Mesenchymal stem cell (in vitro differentiated cells and primary cell): ENCODE measurements around the gene C1orf35. TPM values are rescaled to one million over a fixed set of nuclear protein-coding genes. Genes with fewer than 3 reads are reported as not detected.

Experiments used
- DNase-seq: peaks from one replicate; pipeline ENCODE4 v3.0.0-alpha.2; 2013
- H2AFZ ChIP-seq: one replicate; pipeline ENCODE4 v1.6.1; 2013; ENCODE audit warnings: low read depth, mild to moderate bottlenecking, control low read depth, inconsistent platforms, low read length, moderate library complexity
- H2AK5ac ChIP-seq: 2 replicates; pipeline ENCODE4 v1.6.1; 2013; ENCODE audit warnings: low read length, moderate library complexity, mild to moderate bottlenecking, inconsistent platforms; ENCODE audit not compliant: severe bottlenecking
- H2BK120ac ChIP-seq: one replicate; pipeline ENCODE4 v1.6.1; 2013; ENCODE audit warnings: low read depth, mild to moderate bottlenecking, inconsistent platforms, low read length, moderate library complexity
- H2BK12ac ChIP-seq, 2 experiments: one replicate each; pipeline ENCODE4 v1.6.1; 2013; ENCODE audit warnings: inconsistent platforms in 2 of 2, low read length in 2 of 2, mild to moderate bottlenecking in 2 of 2, moderate library complexity in 2 of 2, control low read depth in 1 of 2
- H2BK15ac ChIP-seq: one replicate; pipeline ENCODE4 v1.6.1; 2013; ENCODE audit warnings: mild to moderate bottlenecking, low read depth, inconsistent platforms; ENCODE audit not compliant: poor library complexity, severe bottlenecking
- H2BK5ac ChIP-seq: 2 replicates; pipeline ENCODE4 v1.6.1; 2013; ENCODE audit warnings: low read depth, mild to moderate bottlenecking, low read length, control low read depth, inconsistent platforms; ENCODE audit not compliant: poor library complexity, severe bottlenecking
- H3K14ac ChIP-seq, 2 experiments: one replicate each; pipeline ENCODE4 v1.6.1; 2013; ENCODE audit warnings: inconsistent platforms in 2 of 2, low read length in 2 of 2, control low read depth in 1 of 2, mild to moderate bottlenecking in 1 of 2, moderate library complexity in 1 of 2
- H3K18ac ChIP-seq, 2 experiments: one replicate each; pipeline ENCODE4 v1.6.1; 2013; ENCODE audit warnings: inconsistent platforms in 2 of 2, low read length in 2 of 2, control low read depth in 1 of 2, low read depth in 1 of 2, mild to moderate bottlenecking in 1 of 2
- H3K23ac ChIP-seq, 2 experiments: one replicate each; pipeline ENCODE4 v1.6.1; 2013; ENCODE audit warnings: inconsistent platforms in 2 of 2, low read length in 2 of 2, mild to moderate bottlenecking in 2 of 2, moderate library complexity in 2 of 2, control low read depth in 1 of 2
- H3K27ac ChIP-seq: 2 replicates; pipeline ENCODE4 v1.5.1; 2013; ENCODE audit warnings: mild to moderate bottlenecking, moderate library complexity, low read length, control low read depth, inconsistent platforms; ENCODE audit not compliant: poor library complexity, severe bottlenecking
- H3K27me3 ChIP-seq, 2 experiments: 2 replicates each; pipeline versions ENCODE4 v1.6.1 to v1.7.0; 2013; ENCODE audit warnings: low read length in 2 of 2, mild to moderate bottlenecking in 2 of 2, moderate library complexity in 2 of 2, control low read depth in 1 of 2, inconsistent platforms in 1 of 2; ENCODE audit not compliant: control insufficient read depth in 1 of 2, insufficient read depth in 1 of 2
- H3K36me3 ChIP-seq, 2 experiments: 2 replicates each; pipeline versions ENCODE4 v1.6.1 to v1.7.0; 2013; ENCODE audit warnings: low read length in 2 of 2, control low read depth in 1 of 2, inconsistent platforms in 1 of 2, low read depth in 1 of 2, mild to moderate bottlenecking in 1 of 2; ENCODE audit not compliant: insufficient read depth in 2 of 2, control insufficient read depth in 1 of 2
- H3K4ac ChIP-seq, 2 experiments: one replicate each; pipeline ENCODE4 v1.6.1; 2013; ENCODE audit warnings: inconsistent platforms in 2 of 2, low read length in 2 of 2, mild to moderate bottlenecking in 2 of 2, moderate library complexity in 2 of 2, control low read depth in 1 of 2, low read depth in 1 of 2
- H3K4me1 ChIP-seq: 2 replicates; pipeline ENCODE4 v1.6.1; 2013; ENCODE audit warnings: low read depth, low read length, control low read depth; ENCODE audit not compliant: control insufficient read depth, insufficient read depth
- H3K4me2 ChIP-seq: 2 replicates; pipeline ENCODE4 v1.6.1; 2013; ENCODE audit warnings: low read length, mild to moderate bottlenecking, inconsistent platforms; ENCODE audit not compliant: poor library complexity, severe bottlenecking
- H3K4me3 ChIP-seq, 2 experiments: 2 replicates each; pipeline versions ENCODE4 v1.5.1 to v1.7.0; 2013; ENCODE audit warnings: low read length in 2 of 2, mild to moderate bottlenecking in 2 of 2, control low read depth in 1 of 2, low read depth in 1 of 2; ENCODE audit not compliant: insufficient read depth in 1 of 2
- H3K79me1 ChIP-seq: replicated peaks from 2 replicates; pipeline ENCODE4 v1.6.1; 2013; ENCODE audit warnings: mild to moderate bottlenecking, control low read depth, low read length, inconsistent platforms; ENCODE audit not compliant: poor library complexity, severe bottlenecking
- H3K9ac ChIP-seq: 2 replicates; pipeline ENCODE4 v1.7.0; 2013; ENCODE audit warnings: mild to moderate bottlenecking, low read length, moderate library complexity
- H3K9me3 ChIP-seq: 2 replicates; pipeline ENCODE4 v1.7.0; 2013; ENCODE audit warnings: mild to moderate bottlenecking, low read length; ENCODE audit not compliant: control insufficient read depth
- H4K8ac ChIP-seq: one replicate; pipeline ENCODE4 v1.6.1; 2013; ENCODE audit warnings: inconsistent platforms, mild to moderate bottlenecking, low read length, moderate library complexity
- H4K91ac ChIP-seq: one replicate; pipeline ENCODE4 v1.6.1; 2013; ENCODE audit warnings: mild to moderate bottlenecking, low read length, inconsistent platforms
- WGBS: methylation state at CpG from one replicate; pipeline ENCODE4 v1.1.7; 2013; ENCODE audit warnings: mixed read lengths; 5-methylcytosine and 5-hydroxymethylcytosine counted together
- small RNA-seq: library from polyadenylated mRNA; stranded (forward); fragments of <200 nt; extraction: miRNeasy Mini kit (QIAGEN cat#:217004); gene quantifications from one replicate; pipeline ENCODE3, GENCODE V24; 2013; ENCODE audit warnings: low read depth

Gene C1orf35

GRCh38 chr1:228058949-228059633, 44.0 kb downstream of the C1orf35 start:
- H4K8ac ChIP-seq: no peak overlapping the region
- H2BK120ac ChIP-seq: no peak overlapping the region
- H2BK12ac ChIP-seq: no peak overlapping the region
- no peak overlapping the region for H3K9ac ChIP-seq
- H3K79me1 ChIP-seq: no peaks in the 10 kb centered on the region
- H3K18ac ChIP-seq: no peak overlapping the region
- no peak overlapping the region for H3K4me2 ChIP-seq
- H2BK5ac ChIP-seq: no peak overlapping the region
- H3K27me3 ChIP-seq: peaks cover 17 to 83% of the 10 kb centered on the region in 2 experiments
- H2AFZ ChIP-seq: no peak overlapping the region
- DNase-seq: no peak
- H2AK5ac ChIP-seq: no peak overlapping the region
- no peak overlapping the region for H3K4me3 ChIP-seq
- no peak overlapping the region for H4K91ac ChIP-seq
- peaks cover 1% of the 10 kb centered on the region for H3K4me1 ChIP-seq
- no peak overlapping the region for H3K23ac ChIP-seq
- no peak overlapping the region for H3K14ac ChIP-seq
- peaks cover 5% of the 10 kb centered on the region for H3K9me3 ChIP-seq
- H3K4ac ChIP-seq: no peak overlapping the region
- H2BK15ac ChIP-seq: no peak overlapping the region
- WGBS: 96% methylated on average over 65 of the region's 66 CpGs
- H3K36me3 ChIP-seq: peaks cover 0 to 3% of the 10 kb centered on the region in 2 experiments
- H3K27ac ChIP-seq: no peak overlapping the region

- Histone ChIP-seq H3K18ac (no peak overlapping the region), H3K4me1 (peaks cover 1% of the 10 kb centered on the region), H4K91ac (no peak overlapping the region), H3K9me3 (peaks cover 13% of the 10 kb centered on the region), H3K79me1 (no peaks in the 10 kb centered on the region), H3K4me3 (no peak overlapping the region), H4K8ac (no peak overlapping the region), H3K27ac (no peak overlapping the region), H3K9ac (no peak overlapping the region), H2BK5ac (no peak overlapping the region), H3K4me2 (no peak overlapping the region), H2AK5ac (no peak overlapping the region), H3K27me3 (peaks cover 17 to 82% of the 10 kb centered on the region in 2 experiments), H3K36me3 (peaks cover 0 to 3% of the 10 kb centered on the region in 2 experiments), H2BK120ac (no peak overlapping the region), H2AFZ (no peak overlapping the region), H2BK12ac (no peak overlapping the region), H2BK15ac (no peak overlapping the region), H3K14ac (no peak overlapping the region), H3K4ac (no peak overlapping the region), H3K23ac (no peak overlapping the region)
- no peak for DNase-seq
- 88% methylated on average over 18 of the region's 18 CpGs for WGBS
Observed at GRCh38 chr1:228058172-228058948, 44.8 kb downstream of the C1orf35 start.

Small RNAs within 50 kb of the gene (small RNA-seq; reads per million reads assigned to genes)
- not detected for gene AL359510.1
